H9 (cell line): ENCODE measurements around the gene C14orf132. TPM values are rescaled to one million over a fixed set of nuclear protein-coding genes. Genes with fewer than 3 reads are reported as not detected.

Experiments used
- DNase-seq: peaks from one replicate; pipeline ENCODE4 v3.0.0-alpha.2; 2017
- H2AFZ ChIP-seq: one replicate; pipeline ENCODE4 v1.6.1; 2013; ENCODE audit warnings: mild to moderate bottlenecking, low read length, control low read depth, moderate library complexity
- H2AK5ac ChIP-seq: 2 replicates; pipeline ENCODE4 v1.6.1; 2013; ENCODE audit warnings: low read length, control low read depth, mixed read lengths; ENCODE audit not compliant: insufficient read length
- H2BK120ac ChIP-seq: one replicate; pipeline ENCODE4 v1.6.1; 2013; ENCODE audit warnings: low read depth, mild to moderate bottlenecking, low read length, control low read depth, inconsistent platforms; ENCODE audit not compliant: poor library complexity, severe bottlenecking
- H2BK12ac ChIP-seq: 2 replicates; pipeline ENCODE4 v1.6.1; 2013; ENCODE audit warnings: low read length, control low read depth, mixed read lengths, low read depth; ENCODE audit not compliant: insufficient read length
- H2BK15ac ChIP-seq: 2 replicates; pipeline ENCODE4 v1.6.1; 2013; ENCODE audit warnings: low read depth, low read length, control low read depth
- H2BK20ac ChIP-seq: one replicate; pipeline ENCODE4 v1.6.1; 2013; ENCODE audit warnings: low read depth, mild to moderate bottlenecking, low read length, control low read depth, inconsistent platforms; ENCODE audit not compliant: poor library complexity, severe bottlenecking
- H2BK5ac ChIP-seq: 2 replicates; pipeline ENCODE4 v1.6.1; 2013; ENCODE audit warnings: low read length, control low read depth, mixed read lengths; ENCODE audit not compliant: insufficient read length
- H3K14ac ChIP-seq: 2 replicates; pipeline ENCODE4 v1.6.1; 2013; ENCODE audit warnings: low read length, control low read depth; ENCODE audit not compliant: insufficient read depth
- H3K18ac ChIP-seq: 2 replicates; pipeline ENCODE4 v1.6.1; 2013; ENCODE audit warnings: low read depth, mild to moderate bottlenecking, mixed read lengths, low read length, control low read depth; ENCODE audit not compliant: insufficient read length
- H3K23ac ChIP-seq: 2 replicates; pipeline ENCODE4 v1.6.1; 2013; ENCODE audit warnings: low read length, control low read depth, mixed read lengths, low read depth; ENCODE audit not compliant: insufficient read length
- H3K23me2 ChIP-seq: 2 replicates; pipeline ENCODE4 v1.6.1; 2013; ENCODE audit warnings: low read depth, mild to moderate bottlenecking, mixed read lengths, low read length, control low read depth; ENCODE audit not compliant: insufficient read length, poor library complexity, severe bottlenecking
- H3K27ac ChIP-seq: 2 replicates; pipeline ENCODE4 v1.5.1; 2013; ENCODE audit warnings: low read length, control low read depth, mixed read lengths, low read depth; ENCODE audit not compliant: insufficient read length
- H3K27me3 ChIP-seq: 2 replicates; pipeline ENCODE4 v1.6.1; 2013; ENCODE audit warnings: low read length, control low read depth, inconsistent platforms; ENCODE audit not compliant: insufficient read depth
- H3K4ac ChIP-seq: 2 replicates; pipeline ENCODE4 v1.6.1; 2013; ENCODE audit warnings: low read depth, mild to moderate bottlenecking, control low read depth, inconsistent platforms, low read length, moderate library complexity
- H3K4me1 ChIP-seq: 2 replicates; pipeline ENCODE4 v1.6.1; 2013; ENCODE audit warnings: low read length, control low read depth, inconsistent platforms; ENCODE audit not compliant: insufficient read depth
- H3K4me2 ChIP-seq: 2 replicates; pipeline ENCODE4 v1.6.1; 2013; ENCODE audit warnings: low read length, control low read depth, mixed read lengths; ENCODE audit not compliant: insufficient read length, insufficient read depth
- H3K56ac ChIP-seq: 2 replicates; pipeline ENCODE4 v1.6.1; 2013; ENCODE audit warnings: low read depth, mild to moderate bottlenecking, mixed read lengths, low read length, control low read depth; ENCODE audit not compliant: insufficient read length
- H3K79me1 ChIP-seq: 2 replicates; pipeline ENCODE4 v1.6.1; 2013; ENCODE audit warnings: low read depth, mild to moderate bottlenecking, moderate library complexity, low read length, control low read depth, inconsistent platforms; ENCODE audit not compliant: insufficient read depth, poor library complexity, severe bottlenecking
- H3K79me2 ChIP-seq: 2 replicates; pipeline ENCODE4 v1.6.1; 2013; ENCODE audit warnings: low read length, control low read depth, inconsistent platforms; ENCODE audit not compliant: insufficient read depth
- H3K9ac ChIP-seq: 2 replicates; pipeline ENCODE4 v1.6.1; 2013; ENCODE audit warnings: low read length, control low read depth, mixed read lengths; ENCODE audit not compliant: insufficient read length; ENCODE audit errors: extremely low read depth
- H3K9me3 ChIP-seq: one replicate; pipeline ENCODE4 v1.6.1; 2013; ENCODE audit warnings: low read depth, low read length, inconsistent platforms; ENCODE audit not compliant: control insufficient read depth
- H3T11ph ChIP-seq: one replicate; pipeline ENCODE4 v1.6.1; 2013; ENCODE audit warnings: mild to moderate bottlenecking, low read length, control low read depth, inconsistent platforms
- H4K20me1 ChIP-seq: one replicate; pipeline ENCODE4 v1.6.1; 2013; ENCODE audit not compliant: control insufficient read depth, insufficient read length, insufficient read depth
- H4K5ac ChIP-seq: 2 replicates; pipeline ENCODE4 v1.6.1; 2013; ENCODE audit warnings: low read depth, mild to moderate bottlenecking, mixed read lengths, low read length, control low read depth; ENCODE audit not compliant: insufficient read length
- H4K8ac ChIP-seq: replicated peaks from 2 replicates; pipeline ENCODE4 v1.6.1; 2013; ENCODE audit warnings: low read length, control low read depth, mixed read lengths, low read depth; ENCODE audit not compliant: insufficient read length
- H4K91ac ChIP-seq: 2 replicates; pipeline ENCODE4 v1.6.1; 2013; ENCODE audit warnings: low read depth, mild to moderate bottlenecking, moderate library complexity, mixed read lengths, low read length, control low read depth; ENCODE audit not compliant: insufficient read length
- H3K27ac Mint-ChIP-seq, 3 experiments: 2 replicates in 2 of 3; 3 replicates in 1 of 3; pipeline ENCODE4 v1.8.0; 2020 to 2021; ENCODE audit warnings: mixed read lengths in 3 of 3, mild to moderate bottlenecking in 1 of 3, moderate library complexity in 1 of 3
- H3K27me3 Mint-ChIP-seq: 2 replicates; pipeline ENCODE4 v1.8.0; 2021; ENCODE audit warnings: low read depth, mild to moderate bottlenecking, moderate library complexity, mixed read lengths
- H3K36me3 Mint-ChIP-seq, 3 experiments: 2 replicates in 2 of 3; 3 replicates in 1 of 3; pipeline ENCODE4 v1.8.0; 2020 to 2021; ENCODE audit warnings: low read depth in 3 of 3, mixed read lengths in 3 of 3; ENCODE audit not compliant: insufficient read depth in 1 of 3
- H3K4me1 Mint-ChIP-seq, 2 experiments: 2 replicates each; pipeline ENCODE4 v1.8.0; 2020; ENCODE audit warnings: mixed read lengths in 2 of 2
- H3K4me3 Mint-ChIP-seq, 2 experiments: 2 replicates in 1 of 2; 3 replicates in 1 of 2; pipeline ENCODE4 v1.8.0; 2020 to 2021; ENCODE audit warnings: mild to moderate bottlenecking in 2 of 2, mixed read lengths in 2 of 2, moderate library complexity in 1 of 2
- H3K9me3 Mint-ChIP-seq, 2 experiments: 2 replicates in 1 of 2; 3 replicates in 1 of 2; pipeline ENCODE4 v1.8.0; 2020; ENCODE audit warnings: mild to moderate bottlenecking in 2 of 2, mixed read lengths in 2 of 2, moderate library complexity in 1 of 2
- WGBS: extraction: QIAGEN DNeasy Blood & Tissue Kit; methylation state at CpG from one replicate; pipeline ENCODE4 v1.1.7; 2013; ENCODE audit warnings: missing lambda C conversion rate, low lambda C conversion rate, mixed read lengths; ENCODE audit not compliant: insufficient read length; ENCODE audit errors: extremely low coverage; 5-methylcytosine and 5-hydroxymethylcytosine counted together
- total RNA-seq: library from RNA; stranded (reverse); gene quantifications from 2 replicates; pipeline ENCODE4 v1.2.1, GENCODE V29; 2021
- TF ChIP-seq, protein P1 (sequence below): fragments of 200-600 bp; sonication (generic); conservative IDR thresholded peaks from 3 replicates; pipeline ENCODE4 v1.8.0; 2021; ENCODE audit warnings: antibody characterized with exemption, mild to moderate bottlenecking

Gene C14orf132
- total RNA-seq, 1 experiment from 2014 or later, result 5.7 TPM

DNA sequence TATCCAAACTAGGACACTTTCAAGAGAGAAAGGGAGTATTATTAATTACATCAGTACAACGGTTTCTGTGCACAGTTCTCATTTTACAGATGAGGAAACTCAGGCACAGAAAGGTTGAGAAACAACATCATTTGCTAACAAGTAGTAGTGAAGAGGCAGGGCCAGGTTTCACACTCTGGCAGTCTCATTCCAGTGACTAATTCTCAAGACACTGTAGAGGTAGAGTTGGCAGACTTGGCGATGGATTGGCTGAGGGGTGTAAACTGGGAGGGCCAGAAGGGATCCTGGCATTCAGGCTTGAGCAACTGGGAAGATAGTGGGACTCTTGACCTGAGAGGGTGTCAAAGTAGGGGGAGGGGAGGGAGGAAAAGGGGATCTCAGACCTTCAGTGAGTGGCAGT lies 91.7 kb downstream of the C14orf132 start:
- H3K27me3 ChIP-seq, result no peaks in the 10 kb centered on the region; the same call in 1 of the 2 replicates
- TF ChIP-seq, protein P1, sequence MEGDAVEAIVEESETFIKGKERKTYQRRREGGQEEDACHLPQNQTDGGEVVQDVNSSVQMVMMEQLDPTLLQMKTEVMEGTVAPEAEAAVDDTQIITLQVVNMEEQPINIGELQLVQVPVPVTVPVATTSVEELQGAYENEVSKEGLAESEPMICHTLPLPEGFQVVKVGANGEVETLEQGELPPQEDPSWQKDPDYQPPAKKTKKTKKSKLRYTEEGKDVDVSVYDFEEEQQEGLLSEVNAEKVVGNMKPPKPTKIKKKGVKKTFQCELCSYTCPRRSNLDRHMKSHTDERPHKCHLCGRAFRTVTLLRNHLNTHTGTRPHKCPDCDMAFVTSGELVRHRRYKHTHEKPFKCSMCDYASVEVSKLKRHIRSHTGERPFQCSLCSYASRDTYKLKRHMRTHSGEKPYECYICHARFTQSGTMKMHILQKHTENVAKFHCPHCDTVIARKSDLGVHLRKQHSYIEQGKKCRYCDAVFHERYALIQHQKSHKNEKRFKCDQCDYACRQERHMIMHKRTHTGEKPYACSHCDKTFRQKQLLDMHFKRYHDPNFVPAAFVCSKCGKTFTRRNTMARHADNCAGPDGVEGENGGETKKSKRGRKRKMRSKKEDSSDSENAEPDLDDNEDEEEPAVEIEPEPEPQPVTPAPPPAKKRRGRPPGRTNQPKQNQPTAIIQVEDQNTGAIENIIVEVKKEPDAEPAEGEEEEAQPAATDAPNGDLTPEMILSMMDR, result no peak
- Mint-ChIP-seq H3K36me3 (no peaks in the 10 kb centered on the region), H3K27ac (no peak overlapping the region), H3K27me3 (peaks cover 90% of the 10 kb centered on the region), H3K4me1 (no peaks in the 10 kb centered on the region), H3K9me3 (no peaks in the 10 kb centered on the region; a peak in 1 of 5 replicates), H3K4me3 (no peak overlapping the region)
- H4K5ac ChIP-seq, result no peak overlapping the region
- H3K79me2 ChIP-seq, result no peaks in the 10 kb centered on the region
- H4K20me1 ChIP-seq, result no peaks in the 10 kb centered on the region
- no peaks in the 10 kb centered on the region for H3K79me1 ChIP-seq
- no CpG with 5 or more reads among the region's 2 CpGs for WGBS
- H3K4me2 ChIP-seq, result no peak overlapping the region
- no peaks in the 10 kb centered on the region for H3K9me3 ChIP-seq
- H3K4ac ChIP-seq, result no peak overlapping the region
- no peak overlapping the region for H2BK20ac ChIP-seq
- no peak overlapping the region for H4K8ac ChIP-seq
- H3K4me1 ChIP-seq, result no peaks in the 10 kb centered on the region
- no peak for DNase-seq
- H2BK15ac ChIP-seq, result no peak overlapping the region
- H3K18ac ChIP-seq, result no peak overlapping the region
- no peak overlapping the region for H2BK5ac ChIP-seq
- no peak overlapping the region for H3K23ac ChIP-seq
- no peak overlapping the region for H2AK5ac ChIP-seq
- H3K14ac ChIP-seq, result no peak overlapping the region
- H3K56ac ChIP-seq, result no peak overlapping the region
- H2BK120ac ChIP-seq, result no peak overlapping the region
- no peaks in the 10 kb centered on the region for H3K23me2 ChIP-seq
- H3K9ac ChIP-seq, result no peak overlapping the region
- H3T11ph ChIP-seq, result no peak overlapping the region
- H2BK12ac ChIP-seq, result no peak overlapping the region
- no peak overlapping the region for H4K91ac ChIP-seq
- H2AFZ ChIP-seq, result no peak overlapping the region
- H3K27ac ChIP-seq, result no peak overlapping the region
